HCT116 (cell line): ENCODE results near the gene NCOA5.

ENCODE experiments used
- POLR2A ChIP-seq: IDR thresholded peaks from 2 replicates; pipeline ENCODE4 v1.7.0; 2011; ENCODE audit warnings: borderline replicate concordance; ENCODE audit not compliant: insufficient read depth, insufficient read length; ENCODE audit errors: extremely low read depth
- POLR2AphosphoS5 ChIP-seq: IDR thresholded peaks from 2 replicates; pipeline ENCODE4 v1.6.1; 2011; ENCODE audit warnings: mild to moderate bottlenecking, low read depth, low read length, moderate library complexity
- SP1 ChIP-seq: IDR thresholded peaks from 2 replicates; pipeline ENCODE4 v1.6.1; 2012; ENCODE audit warnings: low read depth

GRCh38 chr20:46130534-46130933 lies 40.8 kb upstream of the NCOA5 start:
- TF ChIP-seq POLR2AphosphoS5, result no peak
- TF ChIP-seq SP1, result no peak
- no peak for TF ChIP-seq POLR2A
